Adrenal gland (tissue), 12 donors: Measurements from ENCODE around the gene TLE3. TPM values are rescaled to one million over a fixed set of nuclear protein-coding genes. Genes with fewer than 3 reads are reported as not detected.

ENCODE experiments used
- DNase-seq, 7 donors: peaks; one replicate each; pipeline ENCODE4 v3.0.0-alpha.2; 2019 to 2020
- H3K27ac ChIP-seq, 5 donors: fragments of 200-600 bp; sonication (generic) in 4 of 5; 1 replicate in 3 of 5; 2 replicates in 2 of 5; pipeline versions ENCODE4 v1.5.1 to v1.8.0; 2016 to 2020; ENCODE audit warnings: mild to moderate bottlenecking in 1 of 5
- H3K27me3 ChIP-seq: fragments of 200-600 bp; 2 replicates; pipeline ENCODE4 v1.8.0; 2021
- H3K36me3 ChIP-seq, 2 donors: fragments of 200-600 bp; replicated peaks in 1 of 2; 1 replicate in 1 of 2; 2 replicates in 1 of 2; pipeline versions ENCODE4 v1.5.1 to v1.8.0; 2018 to 2022
- H3K4me1 ChIP-seq, 2 donors: fragments of 200-600 bp; replicated peaks in 1 of 2; 1 replicate in 1 of 2; 2 replicates in 1 of 2; pipeline versions ENCODE4 v1.5.1 to v1.8.0; 2018 to 2021
- H3K4me3 ChIP-seq, 4 donors: fragments of 200-600 bp; sonication (generic) in 3 of 4; one replicate each; pipeline ENCODE4 v1.5.1; 2016 to 2018
- H3K9me3 ChIP-seq, 3 donors: fragments of 200-600 bp; sonication (generic) in 1 of 3; replicated peaks in 1 of 3; 1 replicate in 2 of 3; 2 replicates in 1 of 3; pipeline versions ENCODE4 v1.5.1 to v1.8.0; 2016 to 2021
- POLR2A ChIP-seq, 2 donors: fragments of 450-650 bp; IDR thresholded peaks; one replicate each; pipeline ENCODE4 v1.6.1; 2017; ENCODE audit warnings: antibody characterized with exemption in 2 of 2, mild to moderate bottlenecking in 2 of 2, moderate library complexity in 1 of 2
- WGBS, 4 donors: extraction: QIAGEN DNeasy Blood & Tissue Kit in 2 of 4; methylation state at CpG; one replicate each; pipeline versions ENCODE4 v1.1.5 to v1.1.7; 2013 to 2017; 5-methylcytosine and 5-hydroxymethylcytosine counted together
- intact Hi-C, 2 donors: fragments of 100-400 bp; cut with DNase I; formaldehyde crosslinking; loops; one replicate each; pipeline versions ENCODE4 v1.14.1 to v1.15.0; 2022 to 2023
- polyA plus RNA-seq, 3 donors: library from polyadenylated mRNA; stranded (reverse); fragments of 200-250 nt in 2 of 3; fragments of 350-450 nt in 1 of 3; fragmentation: Illumina TruSeq in 1 of 3; extraction: RNeasy Lipid Tissue Mini Kit (QIAGEN cat#74804) in 1 of 3; gene quantifications; one replicate each; pipeline ENCODE4 v1.2.3, GENCODE V29; 2013 to 2014
- total RNA-seq, 9 donors: library from RNA; depleted of rRNA in 4 of 9; stranded (reverse); fragments of >200 nt in 4 of 9; fragments of 120-200 nt in 1 of 9; fragmentation: NEBNext Ultra II Directional in 1 of 9; extraction: Animal tissue kit (Norgen Biotek cat#: 25700) in 1 of 9; gene quantifications; one replicate each; pipeline versions ENCODE4 v1.1.0 to v1.2.4, GENCODE V29; 2013 to 2023
- TF ChIP-seq, protein P1 (sequence below), 6 experiments: fragments of 450-650 bp in 4 of 6; fragments of 200-600 bp in 2 of 6; sonication (generic) in 1 of 6; IDR thresholded peaks; 1 replicate in 5 of 6; 2 replicates in 1 of 6; pipeline versions ENCODE4 v1.5.1 to v1.8.0; 2016 to 2021; ENCODE audit warnings: antibody characterized with exemption in 6 of 6, mild to moderate bottlenecking in 2 of 6, moderate library complexity in 1 of 6
- donor health status: healthy with polysubstance abuse.
- donor health status: Bipolar disorder and iron deficiency.
- donor health status: DM: yes; HTN: yes; CAD: no.
- donor health status: DM: no; HTN: no; CAD: no.
- donor health status: DM: no; HTN: no; CAD: no.
- donor health status: DM: yes; HTN: yes; CAD: no.

The TLE3 gene
- total and polyA plus RNA-seq, 12 donors = 1.6 to 73.3 (median 28.1) TPM

DNA sequence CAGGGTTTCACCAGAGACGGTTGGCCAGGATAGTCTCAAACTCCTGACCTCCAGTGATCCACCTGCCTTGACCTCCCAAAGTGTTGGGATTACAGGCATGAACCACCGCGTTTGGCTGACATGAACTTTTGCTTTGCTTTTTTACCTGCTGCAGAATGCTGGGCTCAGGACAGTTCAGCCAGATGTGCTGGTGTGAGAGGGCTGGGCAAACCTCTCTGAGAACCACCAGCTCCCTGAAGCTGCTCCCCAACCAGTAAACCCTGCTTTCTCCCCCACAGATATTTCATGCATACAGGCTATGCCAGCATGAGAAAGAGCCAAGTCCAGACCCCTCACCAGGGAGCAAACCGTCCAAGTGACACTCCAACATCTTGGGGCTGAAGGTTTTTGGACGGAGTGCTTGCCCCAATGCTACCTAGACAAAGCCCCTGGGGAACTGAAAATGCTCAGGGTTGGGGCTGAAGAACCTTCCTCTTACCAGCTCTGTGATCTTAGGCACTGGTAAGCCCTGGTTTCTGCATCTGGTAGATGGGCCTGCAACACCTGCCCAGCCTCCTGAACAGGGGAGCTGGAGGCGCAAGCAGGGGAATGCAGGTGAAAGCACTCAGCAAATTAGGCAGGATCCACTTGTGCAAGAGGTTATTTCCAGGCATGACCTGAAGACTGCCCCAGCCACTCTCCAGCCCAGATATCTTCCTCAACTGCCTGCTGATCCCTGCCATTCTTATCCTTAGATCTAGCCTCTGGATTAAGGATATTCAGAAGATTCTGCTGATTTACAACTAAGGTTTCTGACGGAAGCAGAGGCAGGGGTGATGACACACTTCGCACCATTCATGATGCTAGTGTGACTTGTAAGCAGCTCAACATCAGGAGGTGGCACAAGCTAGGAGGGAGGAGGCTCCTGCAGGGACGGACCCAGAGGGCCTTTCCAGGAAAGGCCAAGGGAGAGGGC, 78.8 kb downstream of the TLE3 start:
- no peak for TF ChIP-seq POLR2A (IDR thresholded peaks at IDR 0.05)
- TF ChIP-seq, protein P1, sequence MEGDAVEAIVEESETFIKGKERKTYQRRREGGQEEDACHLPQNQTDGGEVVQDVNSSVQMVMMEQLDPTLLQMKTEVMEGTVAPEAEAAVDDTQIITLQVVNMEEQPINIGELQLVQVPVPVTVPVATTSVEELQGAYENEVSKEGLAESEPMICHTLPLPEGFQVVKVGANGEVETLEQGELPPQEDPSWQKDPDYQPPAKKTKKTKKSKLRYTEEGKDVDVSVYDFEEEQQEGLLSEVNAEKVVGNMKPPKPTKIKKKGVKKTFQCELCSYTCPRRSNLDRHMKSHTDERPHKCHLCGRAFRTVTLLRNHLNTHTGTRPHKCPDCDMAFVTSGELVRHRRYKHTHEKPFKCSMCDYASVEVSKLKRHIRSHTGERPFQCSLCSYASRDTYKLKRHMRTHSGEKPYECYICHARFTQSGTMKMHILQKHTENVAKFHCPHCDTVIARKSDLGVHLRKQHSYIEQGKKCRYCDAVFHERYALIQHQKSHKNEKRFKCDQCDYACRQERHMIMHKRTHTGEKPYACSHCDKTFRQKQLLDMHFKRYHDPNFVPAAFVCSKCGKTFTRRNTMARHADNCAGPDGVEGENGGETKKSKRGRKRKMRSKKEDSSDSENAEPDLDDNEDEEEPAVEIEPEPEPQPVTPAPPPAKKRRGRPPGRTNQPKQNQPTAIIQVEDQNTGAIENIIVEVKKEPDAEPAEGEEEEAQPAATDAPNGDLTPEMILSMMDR (IDR thresholded peaks at IDR 0.05) = no peak
- Histone ChIP-seq H3K36me3 (no peaks in the 10 kb centered on the region), H3K4me3 (no peak overlapping the region), H3K9me3 (no peaks in the 10 kb centered on the region), H3K4me1 (peaks cover 0 to 5% of the 10 kb centered on the region in 2 donors), H3K27me3 (no peaks in the 10 kb centered on the region), H3K27ac (no peak overlapping the region)
- intact Hi-C loops = no loop called here
- 79 to 89% (median 82%) methylated on average over 7 to 9 of the region's 9 CpGs for WGBS, 4 donors
- DNase-seq = no peak

DNA sequence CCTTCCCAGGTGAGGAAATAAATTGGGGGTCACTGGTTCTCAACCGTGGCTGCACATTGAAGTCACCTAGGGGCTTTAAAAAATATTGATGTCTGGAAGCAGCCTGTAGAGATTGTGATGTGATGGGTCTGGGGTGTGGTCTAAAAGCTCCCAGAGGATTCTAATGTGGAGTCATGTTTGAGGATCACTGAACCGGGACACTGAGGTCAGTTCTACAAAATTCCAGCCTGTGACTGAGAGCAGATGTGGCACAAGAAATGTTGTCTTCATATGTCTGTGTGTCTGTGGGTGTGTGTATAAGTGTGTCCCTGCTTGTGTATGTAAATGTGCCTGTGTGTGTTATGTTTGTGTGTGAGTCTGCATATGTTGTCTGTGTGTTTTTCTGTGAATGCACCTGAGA, 79.9 kb downstream of the TLE3 start:
- no peak for TF ChIP-seq POLR2A (IDR thresholded peaks at IDR 0.05)
- TF ChIP-seq, protein P1 (IDR thresholded peaks at IDR 0.05) = no peak
- Histone ChIP-seq H3K27me3 (no peaks in the 10 kb centered on the region), H3K9me3 (no peaks in the 10 kb centered on the region), H3K36me3 (no peaks in the 10 kb centered on the region), H3K27ac (no peak overlapping the region), H3K4me3 (no peak overlapping the region), H3K4me1 (no peaks in the 10 kb centered on the region)
- intact Hi-C loops = no loop called here
- WGBS, 4 donors = 67 to 92% (median 74%) methylated on average over 2 of the region's 2 CpGs
- DNase-seq = no peak

DNA sequence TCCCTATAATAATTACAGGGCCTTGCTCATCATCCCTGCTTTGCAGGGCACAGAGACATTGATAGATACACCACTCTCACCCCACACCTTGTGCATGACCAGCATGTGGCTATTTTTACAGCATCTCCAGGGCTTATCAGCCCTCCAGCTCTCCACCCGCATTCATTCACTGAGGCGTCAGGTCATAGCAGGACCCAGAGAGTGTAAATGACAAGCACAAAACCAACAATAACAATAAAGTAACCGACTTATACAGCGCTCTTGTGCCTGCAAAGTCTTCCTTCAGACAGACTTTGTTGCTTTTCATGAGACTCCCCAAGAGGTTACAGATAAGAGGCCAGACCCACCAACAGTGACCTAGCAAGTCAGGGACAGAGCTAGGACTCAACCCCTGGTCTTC, 80.7 kb downstream of the TLE3 start:
- WGBS, 4 donors = 90 to 93% (median 92%) methylated on average over 4 of the region's 4 CpGs
- Histone ChIP-seq H3K4me3 (no peak overlapping the region), H3K36me3 (no peaks in the 10 kb centered on the region), H3K27me3 (no peaks in the 10 kb centered on the region), H3K27ac (no peak overlapping the region), H3K9me3 (no peaks in the 10 kb centered on the region), H3K4me1 (no peaks in the 10 kb centered on the region)
- intact Hi-C loops = no loop called here
- no peak for TF ChIP-seq POLR2A (IDR thresholded peaks at IDR 0.05)
- TF ChIP-seq, protein P1 (IDR thresholded peaks at IDR 0.05) = no peak
- no peak for DNase-seq

DNA sequence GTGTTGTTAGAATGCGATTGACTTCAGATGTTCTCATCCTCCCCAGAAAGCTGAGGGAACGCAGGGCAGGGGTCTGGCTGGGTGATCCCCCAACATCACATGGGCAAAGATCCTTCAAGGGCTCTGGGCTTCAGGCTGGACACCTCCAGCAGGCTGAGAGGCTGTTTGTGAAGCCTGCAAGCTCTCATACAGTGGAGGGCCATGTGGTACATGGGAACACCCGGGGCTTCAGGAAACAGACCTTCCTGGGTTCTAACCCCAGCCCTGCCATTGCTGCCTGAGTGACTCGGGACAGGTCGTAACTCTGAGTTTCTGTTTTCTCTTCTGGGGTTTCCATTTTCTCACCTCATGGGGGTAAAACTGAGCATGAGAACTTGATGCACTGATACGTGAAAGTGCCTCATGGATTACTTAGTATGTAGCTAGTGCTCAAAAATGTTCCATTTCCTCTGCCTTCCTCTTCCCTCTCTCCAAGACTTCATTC, 81.2 kb downstream of the TLE3 start:
- no peaks in the 10 kb centered on the region for H3K9me3 ChIP-seq
- no peak for TF ChIP-seq POLR2A (IDR thresholded peaks at IDR 0.05)
- TF ChIP-seq, protein P1 (IDR thresholded peaks at IDR 0.05) = no peak
- H3K4me1 ChIP-seq = no peaks in the 10 kb centered on the region
- H3K36me3 ChIP-seq = no peaks in the 10 kb centered on the region
- WGBS, 4 donors = 43 to 60% (median 58%) methylated on average over 6 of the region's 6 CpGs
- no peaks in the 10 kb centered on the region for H3K27me3 ChIP-seq
- no peak for DNase-seq
- H3K4me3 ChIP-seq = no peak overlapping the region
- intact Hi-C loops = no loop called here
- no peak overlapping the region for H3K27ac ChIP-seq
